ENCODE results near the gene GABRR3.

Gene GABRR3

DNA sequence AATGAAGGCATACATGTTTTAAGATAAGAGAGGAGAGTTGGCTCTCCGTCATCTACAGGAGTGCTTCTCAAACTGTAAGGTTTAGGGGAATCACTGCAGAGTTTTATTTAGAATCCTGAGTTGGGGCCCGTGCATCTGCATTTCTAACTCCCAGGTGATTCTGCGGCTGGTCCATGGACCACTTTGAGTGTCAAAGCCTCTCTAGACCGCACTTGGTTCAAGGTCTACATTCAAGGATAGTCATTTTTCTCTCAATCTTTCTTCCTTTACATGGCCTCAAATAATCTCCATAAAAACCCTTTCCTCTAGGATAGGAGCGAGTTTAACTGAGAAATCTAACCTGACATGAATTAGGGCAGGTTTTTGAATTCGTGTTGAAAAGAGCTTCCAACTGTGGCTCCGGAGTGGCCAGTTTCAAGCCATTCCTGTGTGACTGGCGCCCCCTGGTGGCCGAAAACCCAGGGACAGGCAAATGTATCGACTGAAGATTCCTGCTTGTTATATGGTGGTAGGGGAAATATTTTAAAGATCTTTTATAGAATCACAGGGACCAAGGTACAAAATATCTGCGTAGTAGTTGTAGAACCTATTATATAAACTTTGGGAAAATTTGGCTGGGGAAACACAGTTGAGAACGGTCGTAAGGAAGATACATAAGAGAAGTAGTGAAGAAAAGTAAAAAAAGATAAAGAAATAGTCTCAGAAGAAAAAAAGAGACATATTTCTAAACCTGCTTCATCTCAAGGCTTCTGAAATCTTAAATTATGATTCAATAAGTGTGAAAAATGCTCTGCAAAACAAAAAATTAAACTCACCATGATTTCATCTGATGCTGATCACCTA, 11.9 kb downstream of the GABRR3 start:
- H3K27ac ChIP-seq (ENCODE audit: extremely low read depth, low read depth, low read length): no peak overlapping the region
- ChIA-PET POLR2A (interaction anchor here (1.1 kb wide), 1 partner anchor 223 kb away, joined by 3 read pairs; no protein-coding TSS in a partner anchor), CTCF (interaction anchor here (0.5 to 4.6 kb wide), 16 partner anchors 7 to 310 kb away, joined by 3 to 42 read pairs (median 4); no protein-coding TSS in a partner anchor)
- H3K9me3 ChIP-seq (ENCODE audit: control insufficient read depth, insufficient read depth, low read depth, low read length): no peaks in the 10 kb centered on the region
- H3K4me1 ChIP-seq (ENCODE audit: control insufficient read depth, insufficient read depth, low read length): no peaks in the 10 kb centered on the region
- peak; percentile 58 for TF ChIP-seq ZBTB17 (tag by site-specific recombination; IDR thresholded peaks at IDR 0.05)
- TF ChIP-seq ZNF654 (tag by site-specific recombination; IDR thresholded peaks at IDR 0.05; ENCODE audit: low read depth): peak; percentile 77
- TF ChIP-seq ZNF292 (tag by site-specific recombination; IDR thresholded peaks at IDR 0.05; ENCODE audit: borderline replicate concordance, low read depth): no peak
- TF ChIP-seq, protein P1, sequence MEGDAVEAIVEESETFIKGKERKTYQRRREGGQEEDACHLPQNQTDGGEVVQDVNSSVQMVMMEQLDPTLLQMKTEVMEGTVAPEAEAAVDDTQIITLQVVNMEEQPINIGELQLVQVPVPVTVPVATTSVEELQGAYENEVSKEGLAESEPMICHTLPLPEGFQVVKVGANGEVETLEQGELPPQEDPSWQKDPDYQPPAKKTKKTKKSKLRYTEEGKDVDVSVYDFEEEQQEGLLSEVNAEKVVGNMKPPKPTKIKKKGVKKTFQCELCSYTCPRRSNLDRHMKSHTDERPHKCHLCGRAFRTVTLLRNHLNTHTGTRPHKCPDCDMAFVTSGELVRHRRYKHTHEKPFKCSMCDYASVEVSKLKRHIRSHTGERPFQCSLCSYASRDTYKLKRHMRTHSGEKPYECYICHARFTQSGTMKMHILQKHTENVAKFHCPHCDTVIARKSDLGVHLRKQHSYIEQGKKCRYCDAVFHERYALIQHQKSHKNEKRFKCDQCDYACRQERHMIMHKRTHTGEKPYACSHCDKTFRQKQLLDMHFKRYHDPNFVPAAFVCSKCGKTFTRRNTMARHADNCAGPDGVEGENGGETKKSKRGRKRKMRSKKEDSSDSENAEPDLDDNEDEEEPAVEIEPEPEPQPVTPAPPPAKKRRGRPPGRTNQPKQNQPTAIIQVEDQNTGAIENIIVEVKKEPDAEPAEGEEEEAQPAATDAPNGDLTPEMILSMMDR (tag by site-specific recombination; IDR thresholded peaks at IDR 0.05): peak; percentile 41; the same call in 1 of the 2 replicates
- TF ChIP-seq, protein P2, sequence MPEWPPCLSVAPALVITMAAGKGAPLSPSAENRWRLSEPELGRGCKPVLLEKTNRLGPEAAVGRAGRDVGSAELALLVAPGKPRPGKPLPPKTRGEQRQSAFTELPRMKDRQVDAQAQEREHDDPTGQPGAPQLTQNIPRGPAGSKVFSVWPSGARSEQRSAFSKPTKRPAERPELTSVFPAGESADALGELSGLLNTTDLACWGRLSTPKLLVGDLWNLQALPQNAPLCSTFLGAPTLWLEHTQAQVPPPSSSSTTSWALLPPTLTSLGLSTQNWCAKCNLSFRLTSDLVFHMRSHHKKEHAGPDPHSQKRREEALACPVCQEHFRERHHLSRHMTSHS (tag by site-specific recombination; IDR thresholded peaks at IDR 0.05): no peak
- TF ChIP-seq SCRT2 (tag by site-specific recombination; IDR thresholded peaks at IDR 0.05): 0 out of 2 replicates have a peak, but pooled peaks have one; percentile 12
- no peak overlapping the region for H3K4me3 ChIP-seq (ENCODE audit: low read depth, low read length)
- no peaks in the 10 kb centered on the region for H3K36me3 ChIP-seq (ENCODE audit: control insufficient read depth in 2 of 2, insufficient read depth in 1 of 2, low read length in 2 of 2)

DNA sequence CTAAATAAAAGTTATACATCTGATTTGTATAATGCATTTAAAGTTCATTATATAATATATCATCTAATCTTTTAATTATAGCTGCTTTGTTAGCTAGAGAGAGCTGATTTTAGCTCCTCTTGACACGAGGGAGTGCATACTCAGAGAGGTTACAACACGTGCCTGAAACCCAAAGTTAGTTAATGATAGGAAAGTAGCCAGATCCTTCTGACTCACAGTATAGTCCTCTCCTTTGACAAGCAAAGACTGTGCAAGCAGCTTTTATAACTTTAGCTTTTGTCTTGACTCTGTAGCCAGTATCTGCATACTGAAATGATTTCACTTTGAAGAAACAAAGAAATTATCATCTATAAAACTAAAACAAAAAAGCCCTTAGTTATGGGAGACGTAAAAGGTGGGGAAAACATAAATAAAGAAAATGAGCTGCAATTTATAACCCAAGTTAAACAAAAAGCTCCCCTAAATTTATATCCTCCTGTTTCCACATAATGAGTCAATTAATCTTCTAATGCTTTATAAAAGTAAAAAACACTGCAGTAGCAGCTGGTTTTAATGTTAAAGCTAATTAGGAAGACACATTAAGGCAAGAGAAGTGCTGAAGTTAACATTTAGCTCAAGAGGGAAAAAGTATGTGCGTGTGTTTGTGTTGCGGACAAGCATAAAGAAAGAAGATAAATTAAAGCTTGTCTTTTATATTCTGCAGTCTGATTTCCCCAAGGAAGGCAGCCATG, 13.1 kb downstream of the GABRR3 start:
- no peak overlapping the region for H3K4me3 ChIP-seq (ENCODE audit: low read depth, low read length)
- no peaks in the 10 kb centered on the region for H3K4me1 ChIP-seq (ENCODE audit: control insufficient read depth, insufficient read depth, low read length)
- H3K36me3 ChIP-seq (ENCODE audit: control insufficient read depth in 2 of 2, insufficient read depth in 1 of 2, low read length in 2 of 2): no peaks in the 10 kb centered on the region
- H3K9me3 ChIP-seq (ENCODE audit: control insufficient read depth, insufficient read depth, low read depth, low read length): no peaks in the 10 kb centered on the region
- CTCF ChIA-PET: interaction anchor here (0.5 to 4.6 kb wide), 13 partner anchors 8 to 288 kb away, joined by 3 to 42 read pairs (median 4); partner anchors contain the start of gene ARL6
- H3K27ac ChIP-seq (ENCODE audit: extremely low read depth, low read depth, low read length): no peak overlapping the region
- POLR2A ChIA-PET: interaction anchor here (1.1 kb wide), 1 partner anchor 222 kb away, joined by 3 read pairs; no protein-coding TSS in a partner anchor
- no peak for TF ChIP-seq EGR2 (tag by site-specific recombination; IDR thresholded peaks at IDR 0.05; ENCODE audit: low read depth)
- TF ChIP-seq ZNF394 (tag by site-specific recombination; IDR thresholded peaks at IDR 0.05; ENCODE audit: borderline replicate concordance): no peak
- TF ChIP-seq ZNF10 (tag by site-specific recombination; IDR thresholded peaks at IDR 0.05): no peak
- TF ChIP-seq ZNF37A (tag by site-specific recombination; IDR thresholded peaks at IDR 0.05): no peak
- no peak for TF ChIP-seq ZNF701 (tag by site-specific recombination; IDR thresholded peaks at IDR 0.05)
- no peak for TF ChIP-seq ZNF175 (tag by site-specific recombination; IDR thresholded peaks at IDR 0.05)
- TF ChIP-seq, protein P3, sequence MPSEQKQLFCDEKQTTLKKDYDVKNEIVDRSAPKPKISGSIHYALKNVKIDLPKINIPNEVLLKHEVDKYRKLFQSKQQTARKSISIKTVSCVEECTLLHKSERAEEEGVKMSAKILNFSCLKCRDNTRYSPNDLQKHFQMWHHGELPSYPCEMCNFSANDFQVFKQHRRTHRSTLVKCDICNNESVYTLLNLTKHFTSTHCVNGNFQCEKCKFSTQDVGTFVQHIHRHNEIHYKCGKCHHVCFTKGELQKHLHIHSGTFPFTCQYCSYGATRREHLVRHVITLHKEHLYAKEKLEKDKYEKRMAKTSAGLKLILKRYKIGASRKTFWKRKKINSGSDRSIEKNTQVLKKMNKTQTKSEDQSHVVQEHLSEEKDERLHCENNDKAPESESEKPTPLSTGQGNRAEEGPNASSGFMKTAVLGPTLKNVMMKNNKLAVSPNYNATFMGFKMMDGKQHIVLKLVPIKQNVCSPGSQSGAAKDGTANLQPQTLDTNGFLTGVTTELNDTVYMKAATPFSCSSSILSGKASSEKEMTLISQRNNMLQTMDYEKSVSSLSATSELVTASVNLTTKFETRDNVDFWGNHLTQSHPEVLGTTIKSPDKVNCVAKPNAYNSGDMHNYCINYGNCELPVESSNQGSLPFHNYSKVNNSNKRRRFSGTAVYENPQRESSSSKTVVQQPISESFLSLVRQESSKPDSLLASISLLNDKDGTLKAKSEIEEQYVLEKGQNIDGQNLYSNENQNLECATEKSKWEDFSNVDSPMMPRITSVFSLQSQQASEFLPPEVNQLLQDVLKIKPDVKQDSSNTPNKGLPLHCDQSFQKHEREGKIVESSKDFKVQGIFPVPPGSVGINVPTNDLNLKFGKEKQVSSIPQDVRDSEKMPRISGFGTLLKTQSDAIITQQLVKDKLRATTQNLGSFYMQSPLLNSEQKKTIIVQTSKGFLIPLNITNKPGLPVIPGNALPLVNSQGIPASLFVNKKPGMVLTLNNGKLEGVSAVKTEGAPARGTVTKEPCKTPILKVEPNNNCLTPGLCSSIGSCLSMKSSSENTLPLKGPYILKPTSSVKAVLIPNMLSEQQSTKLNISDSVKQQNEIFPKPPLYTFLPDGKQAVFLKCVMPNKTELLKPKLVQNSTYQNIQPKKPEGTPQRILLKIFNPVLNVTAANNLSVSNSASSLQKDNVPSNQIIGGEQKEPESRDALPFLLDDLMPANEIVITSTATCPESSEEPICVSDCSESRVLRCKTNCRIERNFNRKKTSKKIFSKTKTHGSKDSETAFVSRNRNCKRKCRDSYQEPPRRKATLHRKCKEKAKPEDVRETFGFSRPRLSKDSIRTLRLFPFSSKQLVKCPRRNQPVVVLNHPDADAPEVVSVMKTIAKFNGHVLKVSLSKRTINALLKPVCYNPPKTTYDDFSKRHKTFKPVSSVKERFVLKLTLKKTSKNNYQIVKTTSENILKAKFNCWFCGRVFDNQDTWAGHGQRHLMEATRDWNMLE (tag by site-specific recombination; conservative IDR thresholded peaks at IDR 0.05; ENCODE audit: low read depth): no peak
- no peak for TF ChIP-seq ZNF623 (tag by site-specific recombination; IDR thresholded peaks at IDR 0.05)
- no peak for TF ChIP-seq ZNF549 (tag by site-specific recombination; IDR thresholded peaks at IDR 0.05)
- TF ChIP-seq REPIN1 (tag by site-specific recombination; IDR thresholded peaks at IDR 0.05; ENCODE audit: low read depth): no peak
- TF ChIP-seq ZNF560 (tag by site-specific recombination; IDR thresholded peaks at IDR 0.05; ENCODE audit: borderline replicate concordance): no peak
- TF ChIP-seq ZSCAN23 (tag by site-specific recombination; IDR thresholded peaks at IDR 0.05): no peak

Data from HEK293 (cell line).